ENCODE measurements around the gene KSR2. TPM values are rescaled to one million over a fixed set of nuclear protein-coding genes. Genes with fewer than 3 reads are reported as not detected.

The KSR2 gene
- total and polyA plus RNA-seq, 3 experiments from 2014 or later: 0.07 to 0.11 TPM; not detected in 1

- ChIA-PET CTCF (no interaction called here), POLR2A (no interaction called here)
- Mint-ChIP-seq H3K9me3 (peaks cover 0 to 8% (median 3%) of the 10 kb centered on the region in 5 donors), H3K27ac (no peak overlapping the region), H3K4me1 (no peaks in the 10 kb centered on the region), H3K36me3 (no peaks in the 10 kb centered on the region), H3K27me3 (peaks cover 0 to 6% of the 10 kb centered on the region in 2 donors), H3K4me3 (no peak overlapping the region)
- Histone ChIP-seq H3K27me3 (ENCODE audit: insufficient read depth, low read length, poor library complexity, severe bottlenecking) (no peaks in the 10 kb centered on the region), H3K4me3 (ENCODE audit: low read length) (no peak overlapping the region), H3K4me1 (ENCODE audit: insufficient read depth, low read length) (no peaks in the 10 kb centered on the region), H3K36me3 (ENCODE audit: insufficient read depth, low read length) (no peaks in the 10 kb centered on the region), H3K27ac (ENCODE audit: low read depth, low read length) (no peak overlapping the region), H3K9me3 (ENCODE audit: low read length) (no peaks in the 10 kb centered on the region)
- no peak for DNase-seq
These were observed 148.4 kb downstream of the KSR2 start for GRCh38 chr12:117820216-117820907.

GRCh38 chr12:117819160-117819559 lies 149.6 kb downstream of the KSR2 start:
- Histone ChIP-seq H3K9me3 (ENCODE audit: low read length) (no peaks in the 10 kb centered on the region), H3K4me3 (ENCODE audit: low read length) (no peak overlapping the region), H3K27ac (ENCODE audit: low read depth, low read length) (no peak overlapping the region), H3K4me1 (ENCODE audit: insufficient read depth, low read length) (no peaks in the 10 kb centered on the region), H3K27me3 (ENCODE audit: insufficient read depth, low read length, poor library complexity, severe bottlenecking) (no peaks in the 10 kb centered on the region), H3K36me3 (ENCODE audit: insufficient read depth, low read length) (no peaks in the 10 kb centered on the region)
- CTCF ChIA-PET: interaction anchor here (1.1 kb wide), 1 partner anchor 9 kb away, joined by 3 read pairs; no protein-coding TSS in a partner anchor
- Mint-ChIP-seq H3K4me3 (no peak overlapping the region), H3K36me3 (no peaks in the 10 kb centered on the region), H3K27ac (no peak overlapping the region), H3K4me1 (no peaks in the 10 kb centered on the region), H3K27me3 (peaks cover 0 to 6% of the 10 kb centered on the region in 2 donors), H3K9me3 (peaks cover 0 to 10% (median 3%) of the 10 kb centered on the region in 5 donors)
- no peak for DNase-seq
- POLR2A ChIA-PET: no interaction called here

GRCh38 chr12:117818400-117818799 lies 150.4 kb downstream of the KSR2 start:
- ChIA-PET POLR2A (no interaction called here), CTCF (interaction anchor here (1.1 kb wide), 1 partner anchor 8 kb away, joined by 3 read pairs; no protein-coding TSS in a partner anchor)
- DNase-seq: no peak
- Histone ChIP-seq H3K27ac (ENCODE audit: low read depth, low read length) (no peak overlapping the region), H3K4me1 (ENCODE audit: insufficient read depth, low read length) (no peaks in the 10 kb centered on the region), H3K9me3 (ENCODE audit: low read length) (no peaks in the 10 kb centered on the region), H3K4me3 (ENCODE audit: low read length) (no peak overlapping the region), H3K27me3 (ENCODE audit: insufficient read depth, low read length, poor library complexity, severe bottlenecking) (no peaks in the 10 kb centered on the region), H3K36me3 (ENCODE audit: insufficient read depth, low read length) (no peaks in the 10 kb centered on the region)
- peaks cover 0 to 9% (median 3%) of the 10 kb centered on the region in 5 donors for H3K9me3 Mint-ChIP-seq
- H3K4me3 Mint-ChIP-seq: no peak overlapping the region
- H3K4me1 Mint-ChIP-seq: no peaks in the 10 kb centered on the region
- peaks cover 0 to 6% of the 10 kb centered on the region in 2 donors for H3K27me3 Mint-ChIP-seq
- H3K27ac Mint-ChIP-seq: no peak overlapping the region
- H3K36me3 Mint-ChIP-seq: no peaks in the 10 kb centered on the region

- H3K27ac Mint-ChIP-seq: no peak overlapping the region
- peaks cover 0 to 4% (median 0%) of the 10 kb centered on the region in 5 donors for H3K9me3 Mint-ChIP-seq
- Histone ChIP-seq H3K36me3 (ENCODE audit: insufficient read depth, low read length) (no peaks in the 10 kb centered on the region), H3K27ac (ENCODE audit: low read depth, low read length) (no peak overlapping the region), H3K4me3 (ENCODE audit: low read length) (no peak overlapping the region), H3K9me3 (ENCODE audit: low read length) (no peaks in the 10 kb centered on the region), H3K27me3 (ENCODE audit: insufficient read depth, low read length, poor library complexity, severe bottlenecking) (no peaks in the 10 kb centered on the region), H3K4me1 (ENCODE audit: insufficient read depth, low read length) (no peaks in the 10 kb centered on the region)
- ChIA-PET CTCF (no interaction called here), POLR2A (no interaction called here)
- no peak for DNase-seq
- no peaks in the 10 kb centered on the region for H3K4me1 Mint-ChIP-seq
- no peak overlapping the region for H3K4me3 Mint-ChIP-seq
- H3K27me3 Mint-ChIP-seq: peaks cover 8 to 18% of the 10 kb centered on the region in 2 donors
- H3K36me3 Mint-ChIP-seq: peaks cover 0 to 4% (median 0%) of the 10 kb centered on the region in 3 donors
These were observed 159.3 kb downstream of the KSR2 start for GRCh38 chr12:117809509-117809908.

GRCh38 chr12:117807946-117808345 lies 160.8 kb downstream of the KSR2 start:
- H3K27me3 Mint-ChIP-seq: peaks cover 11 to 18% of the 10 kb centered on the region in 2 donors
- CTCF ChIA-PET: no interaction called here
- Histone ChIP-seq H3K36me3 (ENCODE audit: insufficient read depth, low read length) (no peaks in the 10 kb centered on the region), H3K27me3 (ENCODE audit: insufficient read depth, low read length, poor library complexity, severe bottlenecking) (no peaks in the 10 kb centered on the region), H3K4me3 (ENCODE audit: low read length) (no peak overlapping the region), H3K27ac (ENCODE audit: low read depth, low read length) (no peak overlapping the region), H3K4me1 (ENCODE audit: insufficient read depth, low read length) (no peaks in the 10 kb centered on the region), H3K9me3 (ENCODE audit: low read length) (no peaks in the 10 kb centered on the region)
- POLR2A ChIA-PET: no interaction called here
- H3K4me1 Mint-ChIP-seq: no peaks in the 10 kb centered on the region
- peaks cover 0 to 4% (median 0%) of the 10 kb centered on the region in 5 donors for H3K9me3 Mint-ChIP-seq
- no peak overlapping the region for H3K27ac Mint-ChIP-seq
- no peak overlapping the region for H3K4me3 Mint-ChIP-seq
- DNase-seq: no peak
- peaks cover 0 to 4% (median 0%) of the 10 kb centered on the region in 3 donors for H3K36me3 Mint-ChIP-seq

- DNase-seq: no peak
- CTCF ChIA-PET: no interaction called here
- Histone ChIP-seq H3K4me3 (ENCODE audit: low read length) (no peak overlapping the region), H3K4me1 (ENCODE audit: insufficient read depth, low read length) (no peaks in the 10 kb centered on the region), H3K27me3 (ENCODE audit: insufficient read depth, low read length, poor library complexity, severe bottlenecking) (no peaks in the 10 kb centered on the region), H3K27ac (ENCODE audit: low read depth, low read length) (no peak overlapping the region), H3K9me3 (ENCODE audit: low read length) (no peaks in the 10 kb centered on the region), H3K36me3 (ENCODE audit: insufficient read depth, low read length) (no peaks in the 10 kb centered on the region)
- Mint-ChIP-seq H3K9me3 (peaks cover 0 to 3% (median 0%) of the 10 kb centered on the region in 5 donors), H3K36me3 (peaks cover 0 to 4% (median 0%) of the 10 kb centered on the region in 3 donors), H3K27ac (no peak overlapping the region), H3K4me3 (no peak overlapping the region), H3K27me3 (peaks cover 12 to 18% of the 10 kb centered on the region in 2 donors), H3K4me1 (no peaks in the 10 kb centered on the region)
- POLR2A ChIA-PET: no interaction called here
These were observed 161.4 kb downstream of the KSR2 start for GRCh38 chr12:117807355-117807754.

GRCh38 chr12:117805865-117806264 lies 162.9 kb downstream of the KSR2 start:
- Mint-ChIP-seq H3K36me3 (peaks cover 0 to 4% (median 0%) of the 10 kb centered on the region in 3 donors), H3K27me3 (peaks cover 10 to 18% of the 10 kb centered on the region in 2 donors), H3K4me1 (no peaks in the 10 kb centered on the region), H3K9me3 (peaks cover 0 to 6% (median 2%) of the 10 kb centered on the region in 5 donors), H3K27ac (no peak overlapping the region), H3K4me3 (no peak overlapping the region)
- Histone ChIP-seq H3K27ac (ENCODE audit: low read depth, low read length) (no peak overlapping the region), H3K9me3 (ENCODE audit: low read length) (no peaks in the 10 kb centered on the region), H3K27me3 (ENCODE audit: insufficient read depth, low read length, poor library complexity, severe bottlenecking) (no peaks in the 10 kb centered on the region), H3K4me1 (ENCODE audit: insufficient read depth, low read length) (no peaks in the 10 kb centered on the region), H3K4me3 (ENCODE audit: low read length) (no peak overlapping the region), H3K36me3 (ENCODE audit: insufficient read depth, low read length) (no peaks in the 10 kb centered on the region)
- no peak for DNase-seq
- POLR2A ChIA-PET: no interaction called here
- CTCF ChIA-PET: no interaction called here

GRCh38 chr12:117803001-117803400 lies 165.8 kb downstream of the KSR2 start:
- no peaks in the 10 kb centered on the region for H3K36me3 ChIP-seq (ENCODE audit: insufficient read depth, low read length)
- H3K4me3 ChIP-seq (ENCODE audit: low read length): no peak overlapping the region
- H3K27ac ChIP-seq (ENCODE audit: low read depth, low read length): no peak overlapping the region
- ChIA-PET CTCF (no interaction called here), POLR2A (no interaction called here)
- H3K4me1 Mint-ChIP-seq: no peaks in the 10 kb centered on the region
- peaks cover 0 to 5% (median 3%) of the 10 kb centered on the region in 5 donors for H3K9me3 Mint-ChIP-seq
- no peak overlapping the region for H3K27ac Mint-ChIP-seq
- H3K27me3 Mint-ChIP-seq: peaks cover 0 to 12% of the 10 kb centered on the region in 2 donors
- no peaks in the 10 kb centered on the region for H3K36me3 Mint-ChIP-seq
- DNase-seq: no peak
- H3K27me3 ChIP-seq (ENCODE audit: insufficient read depth, low read length, poor library complexity, severe bottlenecking): no peaks in the 10 kb centered on the region
- no peak overlapping the region for H3K4me3 Mint-ChIP-seq
- no peaks in the 10 kb centered on the region for H3K4me1 ChIP-seq (ENCODE audit: insufficient read depth, low read length)
- no peaks in the 10 kb centered on the region for H3K9me3 ChIP-seq (ENCODE audit: low read length)

All from CD8-positive, alpha-beta memory T cell (primary cell).